Activated naive CD4-positive, alpha-beta T cell treated with Interleukin-2 at 50 U/mL for 16 hours (primary cell): ENCODE measurements around the gene ASAP2.

Experiments
- DNase-seq: peaks from one replicate; pipeline ENCODE4 v3.0.0-alpha.2; 2020

ASAP2 gene

GRCh38 chr2:9415516-9416169, 209.0 kb downstream of the ASAP2 start:
- no peak for DNase-seq

GRCh38 chr2:9416267-9416961, 209.8 kb downstream of the ASAP2 start:
- DNase-seq = no peak

- DNase-seq = no peak
These were observed 210.3 kb downstream of the ASAP2 start for GRCh38 chr2:9416962-9417316.

GRCh38 chr2:9417725-9418124, 211.1 kb downstream of the ASAP2 start:
- no peak for DNase-seq

- no peak for DNase-seq
These were observed 212.1 kb downstream of the ASAP2 start for GRCh38 chr2:9418746-9419145.

GRCh38 chr2:9419541-9419940, 212.9 kb downstream of the ASAP2 start:
- no peak for DNase-seq

- DNase-seq = no peak
These were observed 213.9 kb downstream of the ASAP2 start for GRCh38 chr2:9420495-9420894.

GRCh38 chr2:9422321-9423099, 215.9 kb downstream of the ASAP2 start:
- peak; percentile 58 for DNase-seq

GRCh38 chr2:9423100-9423921, 216.7 kb downstream of the ASAP2 start, which contains the start of the genes CPSF3 and ITGB1BP1:
CPSF3 (plus strand) TSS chr2:9423654; CDS start chr2:9423774, 120 bp downstream.
ITGB1BP1 (minus strand) TSS chr2:9423528; CDS start chr2:9418697, 4,831 bp downstream.
- peak; percentile 98 for DNase-seq

- DNase-seq = peak; percentile 37
These were observed 217.3 kb downstream of the ASAP2 start for GRCh38 chr2:9423922-9424272.

GRCh38 chr2:9424447-9425164, 218.0 kb downstream of the ASAP2 start:
- DNase-seq = no peak

GRCh38 chr2:9428965-9429577, 222.5 kb downstream of the ASAP2 start:
- DNase-seq = no peak

- no peak for DNase-seq
These were observed 224.0 kb downstream of the ASAP2 start for GRCh38 chr2:9430316-9431293.

- no peak for DNase-seq
These were observed 227.9 kb downstream of the ASAP2 start for GRCh38 chr2:9434489-9434888.

- no peak for DNase-seq
These were observed 232.9 kb downstream of the ASAP2 start for GRCh38 chr2:9439536-9439935.

- DNase-seq = no peak
These were observed 233.6 kb downstream of the ASAP2 start for GRCh38 chr2:9440058-9440727.

GRCh38 chr2:9441556-9441955, 234.9 kb downstream of the ASAP2 start:
- DNase-seq = no peak

GRCh38 chr2:9443526-9443925, 236.9 kb downstream of the ASAP2 start:
- no peak for DNase-seq

- no peak for DNase-seq
These were observed 238.5 kb downstream of the ASAP2 start for GRCh38 chr2:9445089-9445488.

- DNase-seq = no peak
These were observed 244.6 kb downstream of the ASAP2 start for GRCh38 chr2:9451231-9451630.
